ENCODE data around the gene ATRNL1. TPM values are rescaled to one million over a fixed set of nuclear protein-coding genes. Genes with fewer than 3 reads are reported as not detected.

The ATRNL1 gene
- polyA plus RNA-seq, 1 donor from 2014 or later = 47.8 TPM

- Histone ChIP-seq H4K20me1 (ENCODE audit: insufficient read depth) (no peaks in the 10 kb centered on the region), H3K79me2 (replicated peaks; ENCODE audit: insufficient read depth, low read length) (no peaks in the 10 kb centered on the region), H2AFZ (ENCODE audit: low read depth, low read length) (no peak overlapping the region), H3F3A (ENCODE audit: insufficient read depth, low read length, poor library complexity, severe bottlenecking) (no peaks in the 10 kb centered on the region), H3K9me2 (ENCODE audit: insufficient read depth, low read length) (no peaks in the 10 kb centered on the region), H3K4me3 (ENCODE audit: low read length) (no peak overlapping the region), H3K9ac (ENCODE audit: low read length) (no peak overlapping the region), H3K4me2 (ENCODE audit: low read length) (no peak overlapping the region), H3K9me3 (ENCODE audit: low read length) (no peaks in the 10 kb centered on the region), H3K36me3 (ENCODE audit: insufficient read depth, low read length) (no peaks in the 10 kb centered on the region), H3K27ac (ENCODE audit: low read length) (no peak overlapping the region), H3K27me3 (ENCODE audit: insufficient read depth, low read depth, low read length) (no peaks in the 10 kb centered on the region)
- TF ChIP-seq TAF1 (IDR thresholded peaks at IDR 0.05; ENCODE audit: low read depth) = no peak
- peak; percentile 80 for TF ChIP-seq RAD21 (conservative IDR thresholded peaks at IDR 0.05)
- no peak for TF ChIP-seq POLR2AphosphoS5 (IDR thresholded peaks at IDR 0.05)
- peak; percentile 68 for TF ChIP-seq CTCF (IDR thresholded peaks at IDR 0.05; ENCODE audit: poor library complexity, severe bottlenecking)
- no peak for TF ChIP-seq MXI1 (conservative IDR thresholded peaks at IDR 0.05; ENCODE audit: poor library complexity, severe bottlenecking)
- no peak for TF ChIP-seq REST (IDR thresholded peaks at IDR 0.05; ENCODE audit: borderline replicate concordance)
- TF ChIP-seq EP300 (conservative IDR thresholded peaks at IDR 0.05; ENCODE audit: poor library complexity, severe bottlenecking) = no peak
- no peak for TF ChIP-seq EZH2 (IDR thresholded peaks at IDR 0.05; ENCODE audit: borderline replicate concordance, insufficient read depth, low read length, poor library complexity, severe bottlenecking)
- TF ChIP-seq SMC3 (conservative IDR thresholded peaks at IDR 0.05; ENCODE audit: poor library complexity) = peak; percentile 81
Measured at GRCh38 chr10:115129752-115130151, 36.6 kb downstream of the ATRNL1 start.

GRCh38 chr10:115136616-115137015 lies 43.5 kb downstream of the ATRNL1 start:
- Histone ChIP-seq H3K4me3 (ENCODE audit: low read length) (no peak overlapping the region), H4K20me1 (ENCODE audit: insufficient read depth) (no peaks in the 10 kb centered on the region), H3K4me2 (ENCODE audit: low read length) (no peak overlapping the region), H3K9me2 (ENCODE audit: insufficient read depth, low read length) (no peaks in the 10 kb centered on the region), H3K79me2 (replicated peaks; ENCODE audit: insufficient read depth, low read length) (no peaks in the 10 kb centered on the region), H3K36me3 (ENCODE audit: insufficient read depth, low read length) (no peaks in the 10 kb centered on the region), H3F3A (ENCODE audit: insufficient read depth, low read length, poor library complexity, severe bottlenecking) (no peaks in the 10 kb centered on the region), H3K27me3 (ENCODE audit: insufficient read depth, low read depth, low read length) (no peaks in the 10 kb centered on the region), H2AFZ (ENCODE audit: low read depth, low read length) (no peak overlapping the region), H3K9ac (ENCODE audit: low read length) (no peak overlapping the region), H3K9me3 (ENCODE audit: low read length) (no peaks in the 10 kb centered on the region), H3K27ac (ENCODE audit: low read length) (no peak overlapping the region)
- TF ChIP-seq TAF1 (IDR thresholded peaks at IDR 0.05; ENCODE audit: low read depth) (no peak), REST (IDR thresholded peaks at IDR 0.05; ENCODE audit: borderline replicate concordance) (no peak), CTCF (IDR thresholded peaks at IDR 0.05; ENCODE audit: poor library complexity, severe bottlenecking) (no peak), RAD21 (conservative IDR thresholded peaks at IDR 0.05) (no peak), EZH2 (IDR thresholded peaks at IDR 0.05; ENCODE audit: borderline replicate concordance, insufficient read depth, low read length, poor library complexity, severe bottlenecking) (no peak), POLR2AphosphoS5 (IDR thresholded peaks at IDR 0.05) (no peak), SMC3 (conservative IDR thresholded peaks at IDR 0.05; ENCODE audit: poor library complexity) (no peak), MXI1 (conservative IDR thresholded peaks at IDR 0.05; ENCODE audit: poor library complexity, severe bottlenecking) (no peak), EP300 (conservative IDR thresholded peaks at IDR 0.05; ENCODE audit: poor library complexity, severe bottlenecking) (no peak)
